Measurements from ENCODE around the gene CDC42EP1. TPM values are rescaled to one million over a fixed set of nuclear protein-coding genes. Genes with fewer than 3 reads are reported as not detected.
A peak's percentile ranks its signal among the peaks of the same experiment; 100 is the strongest.
"Not testable (repeated sequence)": the region's sequence is repeated elsewhere in the genome, so short reads cannot be mapped to it uniquely, and the experiment has no call there.

CDC42EP1 gene
- total and polyA plus RNA-seq, 5 experiments from 2014 or later = not detected

DNA sequence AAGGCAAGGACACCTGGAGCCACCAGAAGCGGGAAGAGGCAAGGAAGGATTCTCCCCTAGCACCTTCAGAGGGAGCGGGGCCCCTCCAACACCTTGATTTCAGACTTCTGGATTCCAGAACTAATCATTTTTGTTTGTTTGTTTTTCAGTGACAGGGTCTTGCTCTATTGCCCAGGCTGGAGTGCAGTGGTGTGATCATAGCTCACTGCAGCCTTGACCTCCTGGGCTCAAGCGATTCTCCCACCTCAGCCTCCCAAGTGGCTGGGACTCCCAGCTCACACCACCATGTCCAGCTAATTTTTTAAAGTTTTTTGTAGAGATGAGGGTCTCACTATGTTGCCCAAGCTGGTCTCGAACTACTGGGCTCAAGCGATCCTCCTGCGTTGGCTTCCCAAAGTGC lies 20.5 kb upstream of the CDC42EP1 start:
- POLR2A ChIA-PET = interaction anchor here (1.3 to 5.1 kb wide), 3 partner anchors 27 to 69 kb away, joined by 3 to 48 read pairs (median 20); partner anchors contain the start of gene GGA1
- H3K36me3 Mint-ChIP-seq, H3K27ac Mint-ChIP-seq, ATAC-seq, H3K4me3 Mint-ChIP-seq, H3K9me3 Mint-ChIP-seq: not testable (repeated sequence)
- Mint-ChIP-seq H3K27me3 (peaks cover 8 to 47% (median 15%) of the 10 kb centered on the region in 5 donors), H3K4me1 (peaks cover 13 to 29% (median 24%) of the 10 kb centered on the region in 4 donors)
- DNase-seq = peak in 1 of 10 donors; percentile 21

DNA sequence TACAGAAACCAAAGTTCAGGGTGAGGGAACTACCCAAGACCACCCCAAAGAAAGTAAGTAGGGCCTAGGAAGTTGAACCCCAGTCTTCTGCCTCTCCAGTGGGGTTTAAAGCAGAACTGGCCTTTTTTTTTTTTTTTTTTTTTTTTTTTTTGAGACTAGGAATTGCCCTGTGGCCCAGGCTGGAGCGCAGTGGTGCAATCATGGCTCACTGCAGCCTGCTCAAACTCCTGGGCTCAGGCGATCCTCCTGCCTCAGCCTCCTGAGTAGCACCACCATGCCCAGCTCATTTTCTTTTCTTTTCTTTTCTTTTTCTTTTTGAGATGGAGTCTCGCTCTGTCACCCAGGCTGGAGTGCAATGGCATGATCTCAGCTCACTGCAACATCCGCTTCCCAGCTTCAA lies 17.9 kb upstream of the CDC42EP1 start:
- H3K4me3 Mint-ChIP-seq, H3K27ac Mint-ChIP-seq, H3K9me3 Mint-ChIP-seq, H3K36me3 Mint-ChIP-seq, DNase-seq, ATAC-seq: not testable (repeated sequence)
- H3K4me1 Mint-ChIP-seq = peaks cover 17 to 40% (median 35%) of the 10 kb centered on the region in 4 donors
- POLR2A ChIA-PET = interaction anchor here (5.1 kb wide), 1 partner anchor 25 kb away, joined by 48 read pairs; no protein-coding TSS in a partner anchor
- peaks cover 9 to 53% (median 17%) of the 10 kb centered on the region in 5 donors for H3K27me3 Mint-ChIP-seq

DNA sequence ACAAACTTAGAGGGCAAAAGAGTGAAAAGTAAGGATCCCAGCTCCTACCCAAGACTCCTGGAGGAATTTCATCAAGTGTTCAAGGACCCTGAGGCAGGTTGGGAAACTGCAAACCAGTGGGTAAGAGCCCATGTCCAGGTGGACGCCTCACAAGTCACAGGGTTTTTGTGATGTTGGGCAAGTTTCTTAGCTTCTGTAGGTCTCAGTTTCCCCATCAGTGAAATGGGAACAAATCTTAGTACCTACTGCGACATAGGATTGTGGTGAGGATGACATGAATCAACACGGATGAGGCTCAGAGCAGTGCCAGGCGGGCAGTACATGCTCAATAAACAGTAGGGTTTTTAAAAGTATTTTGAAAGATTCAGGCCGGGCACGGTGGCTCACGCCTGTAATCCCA lies 17.3 kb upstream of the CDC42EP1 start:
- H3K9me3 Mint-ChIP-seq = no peaks in the 10 kb centered on the region

DNA sequence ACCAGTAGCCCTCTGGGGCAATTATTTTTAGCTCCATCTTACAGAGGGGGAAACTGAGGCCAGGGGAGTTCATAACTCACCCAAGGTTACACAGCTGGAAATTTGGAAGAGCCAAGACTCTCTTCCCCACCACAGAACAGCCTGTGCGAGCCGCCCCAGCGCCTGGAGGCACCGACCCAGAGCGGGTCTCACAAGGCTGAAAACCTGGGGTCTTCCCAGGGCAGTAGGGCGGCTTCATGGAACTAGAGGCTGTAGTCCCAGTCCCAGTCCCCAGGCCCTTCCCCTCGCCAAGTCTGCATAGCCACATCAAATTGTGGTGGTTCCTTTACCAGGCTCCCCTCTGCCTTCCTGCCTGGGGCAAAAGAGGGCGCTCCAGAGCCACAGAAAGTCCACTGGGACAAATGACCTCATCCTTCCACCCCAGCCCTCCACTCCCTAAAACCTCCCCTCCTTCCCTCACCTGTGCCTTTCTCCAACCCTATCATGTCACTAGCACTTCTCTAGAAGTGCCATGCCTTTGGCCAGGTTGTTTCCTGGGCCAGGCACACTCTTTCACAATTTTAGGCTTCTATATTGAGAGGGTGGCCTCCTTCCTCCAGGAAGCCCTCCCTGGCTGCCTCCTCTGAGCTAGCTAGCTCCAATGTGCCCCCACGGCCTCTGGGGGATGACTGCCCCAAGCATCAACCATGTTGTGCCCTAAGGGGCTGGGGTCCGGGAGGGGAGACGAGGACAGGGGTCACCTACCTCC lies 15.2 kb upstream of the CDC42EP1 start:
- H3K9me3 Mint-ChIP-seq = no peaks in the 10 kb centered on the region
- H3K36me3 Mint-ChIP-seq = no peaks in the 10 kb centered on the region
- POLR2A ChIA-PET = interaction anchor here (0.6 kb wide), 1 partner anchor 58 kb away, joined by 3 read pairs; no protein-coding TSS in a partner anchor
- peak in 8 of 10 donors; percentile 13 to 44 (median 40) for DNase-seq
- H3K4me3 Mint-ChIP-seq = peak overlapping the region in 5 of 10 donors; percentile 0 to 65 (median 19)
- peaks cover 6 to 39% (median 12%) of the 10 kb centered on the region in 5 donors for H3K27me3 Mint-ChIP-seq
- peaks cover 9 to 27% (median 17%) of the 10 kb centered on the region in 4 donors for H3K4me1 Mint-ChIP-seq
- peak; percentile 57 to 73 for ATAC-seq
- H3K27ac Mint-ChIP-seq = peak overlapping the region in 2 of 10 donors; percentile 7 to 13

More for the DNA sequence above, 17.3 kb upstream of the CDC42EP1 start:
- Mint-ChIP-seq H3K4me3 (no peak overlapping the region), H3K36me3 (no peaks in the 10 kb centered on the region), H3K27ac (no peak overlapping the region), H3K27me3 (peaks cover 9 to 53% (median 17%) of the 10 kb centered on the region in 5 donors), H3K4me1 (peaks cover 17 to 40% (median 32%) of the 10 kb centered on the region in 4 donors)
- DNase-seq = peak in 1 of 10 donors; percentile 7
- no peak for ATAC-seq
- POLR2A ChIA-PET = interaction anchor here (0.7 to 5.1 kb wide), 2 partner anchors 24 to 192 kb away, joined by 4 to 48 read pairs; no protein-coding TSS in a partner anchor

DNA sequence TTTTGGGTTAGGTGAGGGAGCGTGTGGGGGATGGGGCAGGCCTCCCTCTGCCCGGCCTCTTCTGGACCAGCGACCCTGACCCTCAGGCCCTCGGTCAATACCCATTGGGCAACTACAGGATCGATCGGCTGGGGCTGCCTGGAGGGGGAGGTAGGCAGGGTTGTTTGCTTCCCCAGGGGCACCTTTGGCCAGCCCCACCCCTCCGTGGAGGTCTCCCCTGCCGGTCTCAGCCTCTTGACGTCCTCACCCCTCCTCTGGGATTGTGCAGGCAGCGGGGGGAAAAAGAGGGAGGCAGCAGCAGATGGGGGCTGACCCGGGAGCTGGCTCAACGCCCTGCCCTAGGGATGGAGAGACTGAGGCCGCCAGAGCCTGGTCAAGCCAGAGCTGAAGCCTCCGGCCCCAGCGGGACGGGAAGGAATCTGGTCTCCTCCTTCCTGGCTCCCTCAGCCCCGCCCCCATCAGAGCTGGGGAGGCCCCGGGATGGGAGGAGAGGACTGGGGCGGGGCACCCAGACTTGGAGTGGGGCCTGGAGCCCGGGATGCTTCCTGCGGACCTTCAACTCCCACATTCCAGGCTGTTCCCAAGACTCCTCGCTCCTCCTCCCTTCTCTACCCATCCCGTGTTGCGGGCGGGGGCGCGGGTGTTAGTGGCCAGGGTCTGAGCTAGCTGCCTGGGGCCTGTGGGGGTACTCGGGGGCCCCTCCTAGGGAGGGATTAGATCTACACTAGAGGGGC lies 14.4 kb upstream of the CDC42EP1 start:
- Mint-ChIP-seq H3K27ac (peak overlapping the region in 1 of 10 donors; percentile 63), H3K4me3 (peak overlapping the region in 1 of 10 donors; percentile 19)
- POLR2A ChIA-PET = no interaction called here

DNA sequence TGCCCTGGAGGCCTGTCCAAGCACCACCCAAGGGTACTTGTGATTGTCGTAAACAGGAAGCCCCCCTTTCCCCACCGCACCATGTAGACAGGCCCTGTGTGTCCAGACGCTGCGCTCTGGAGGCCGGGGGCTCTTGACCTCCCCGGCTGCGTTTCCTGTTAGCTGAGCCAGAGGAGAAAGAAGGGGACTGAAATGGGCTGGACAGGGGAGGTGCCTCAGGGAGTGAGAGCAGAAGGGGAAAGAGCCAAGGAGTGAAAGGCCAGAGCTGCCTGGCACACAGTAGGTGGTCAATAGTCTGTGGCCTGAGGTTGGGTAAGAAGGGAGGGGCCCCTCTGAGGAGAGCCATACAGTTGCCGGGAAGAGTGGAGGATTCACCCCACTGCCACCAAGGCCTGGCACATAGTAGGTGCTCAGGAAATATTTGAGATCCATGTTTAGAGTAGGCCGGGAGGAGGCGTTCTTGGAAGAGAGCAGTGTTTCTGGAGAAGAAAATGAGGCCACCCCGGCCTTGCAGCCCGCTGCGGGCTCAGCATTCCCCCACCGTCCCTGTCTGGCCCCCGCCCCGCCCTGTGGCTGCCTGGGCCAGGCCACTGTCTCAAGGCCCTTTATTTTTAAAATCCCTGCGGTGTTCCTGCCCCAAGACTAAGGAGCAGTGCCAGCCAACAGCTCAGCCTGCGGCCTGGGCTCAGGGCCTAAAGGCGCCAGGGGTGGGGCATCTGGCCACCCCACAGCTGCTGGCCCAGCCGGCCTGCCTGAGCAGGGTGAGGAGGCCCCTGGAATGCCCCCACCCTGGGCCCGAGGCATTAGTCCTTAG lies 13.6 kb upstream of the CDC42EP1 start:
- peak in 1 of 10 donors; percentile 52 for DNase-seq
- Mint-ChIP-seq H3K9me3 (no peaks in the 10 kb centered on the region), H3K36me3 (no peaks in the 10 kb centered on the region), H3K4me3 (no peak overlapping the region), H3K27me3 (peaks cover 4 to 25% (median 7%) of the 10 kb centered on the region in 5 donors), H3K4me1 (peaks cover 4 to 18% (median 10%) of the 10 kb centered on the region in 4 donors), H3K27ac (peak overlapping the region in 3 of 10 donors; percentile 50 to 63 (median 62))
- POLR2A ChIA-PET = interaction anchor here (1.0 kb wide), 1 partner anchor 17 kb away, joined by 4 read pairs; no protein-coding TSS in a partner anchor
- ATAC-seq = no peak

More for the DNA sequence above, 14.4 kb upstream of the CDC42EP1 start:
- Mint-ChIP-seq H3K4me1 (peaks cover 4 to 20% (median 11%) of the 10 kb centered on the region in 4 donors), H3K27me3 (peaks cover 2 to 32% (median 5%) of the 10 kb centered on the region in 5 donors), H3K9me3 (no peaks in the 10 kb centered on the region), H3K36me3 (no peaks in the 10 kb centered on the region)
- ATAC-seq (no peak), DNase-seq (no peak)

DNA sequence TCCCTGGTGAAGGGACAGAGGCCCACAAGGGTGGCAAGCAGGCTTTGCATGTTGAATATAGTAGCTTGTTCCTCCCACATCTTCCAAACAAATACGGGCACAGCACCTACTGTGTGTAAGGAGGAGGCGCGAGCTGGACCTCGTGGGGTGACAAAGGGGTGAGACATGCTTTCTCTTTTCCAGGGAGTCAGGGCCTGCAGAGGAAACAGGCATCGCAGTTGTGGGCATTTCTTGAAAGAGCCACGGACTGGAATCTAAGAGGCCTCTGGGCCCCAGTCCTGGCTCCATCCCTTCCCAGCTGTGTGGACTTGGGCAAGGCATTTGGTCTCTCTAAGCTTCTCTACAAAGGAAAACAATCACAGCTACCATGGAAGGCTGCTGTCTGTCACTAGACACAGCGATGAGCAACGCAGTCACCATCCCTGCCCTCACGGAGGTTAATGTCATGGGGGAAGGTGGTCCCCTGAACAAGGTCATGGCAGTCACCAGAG lies 13.0 kb upstream of the CDC42EP1 start:
- H3K27ac Mint-ChIP-seq = peak overlapping the region in 1 of 10 donors; percentile 17
- H3K27me3 Mint-ChIP-seq = peaks cover 4 to 19% (median 7%) of the 10 kb centered on the region in 5 donors
- no peak overlapping the region for H3K4me3 Mint-ChIP-seq
- H3K36me3 Mint-ChIP-seq = no peaks in the 10 kb centered on the region
- DNase-seq = peak in 1 of 10 donors; percentile 54
- ATAC-seq = no peak
- POLR2A ChIA-PET = interaction anchor here (0.5 to 1.0 kb wide), 2 partner anchors 17 to 295 kb away, joined by 3 to 4 read pairs; no protein-coding TSS in a partner anchor
- H3K4me1 Mint-ChIP-seq = peaks cover 4 to 18% (median 8%) of the 10 kb centered on the region in 4 donors
- H3K9me3 Mint-ChIP-seq = no peaks in the 10 kb centered on the region

DNA sequence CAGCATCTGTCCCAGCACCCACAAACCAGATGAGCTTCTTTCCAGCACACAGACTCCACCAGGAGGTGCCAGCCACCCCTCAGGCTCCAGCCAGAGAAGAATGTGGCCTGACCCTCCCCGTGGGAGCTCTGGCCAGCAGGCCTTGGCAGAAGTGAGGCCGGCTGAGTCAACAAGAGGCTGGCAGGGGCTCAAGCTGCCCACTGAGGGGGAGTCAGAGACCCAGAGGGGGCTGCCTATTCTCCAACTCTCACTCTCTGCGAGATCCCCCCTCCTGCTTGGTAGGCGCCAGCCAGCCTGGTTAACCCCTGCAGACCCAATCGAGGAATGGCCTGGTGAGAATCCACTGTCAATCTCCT lies 10.6 kb upstream of the CDC42EP1 start:
- DNase-seq (no peak), ATAC-seq (no peak)
- no peaks in the 10 kb centered on the region for H3K9me3 Mint-ChIP-seq
- H3K4me1 Mint-ChIP-seq = peaks cover 4 to 18% (median 7%) of the 10 kb centered on the region in 4 donors
- POLR2A ChIA-PET = no interaction called here
- H3K27ac Mint-ChIP-seq = no peak overlapping the region
- H3K4me3 Mint-ChIP-seq = no peak overlapping the region
- peaks cover 7 to 14% (median 10%) of the 10 kb centered on the region in 5 donors for H3K27me3 Mint-ChIP-seq
- no peaks in the 10 kb centered on the region for H3K36me3 Mint-ChIP-seq

DNA sequence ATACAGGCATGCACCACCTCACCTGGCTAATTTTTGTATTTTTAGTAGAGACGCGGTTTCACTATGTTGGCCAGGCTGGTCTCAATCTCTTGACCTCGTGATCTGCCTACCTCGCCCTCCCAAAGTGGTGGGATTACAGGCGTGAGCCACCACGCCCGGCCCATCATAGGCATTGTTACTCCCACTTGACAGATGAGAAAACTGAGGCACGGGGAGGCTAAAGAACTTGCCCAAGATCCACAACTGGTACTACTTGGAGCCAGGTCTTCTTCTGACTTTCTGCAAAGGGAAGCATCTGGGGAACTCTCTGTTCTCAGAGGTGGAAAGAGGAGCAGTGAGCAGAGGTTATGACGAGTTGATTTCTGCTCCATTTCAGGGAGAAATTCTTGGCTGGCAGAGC lies 9.4 kb upstream of the CDC42EP1 start:
- POLR2A ChIA-PET, H3K27ac Mint-ChIP-seq, H3K9me3 Mint-ChIP-seq, H3K4me3 Mint-ChIP-seq, H3K36me3 Mint-ChIP-seq, H3K4me1 Mint-ChIP-seq, ATAC-seq: not testable (repeated sequence)
- peaks cover 0 to 16% (median 10%) of the 10 kb centered on the region in 5 donors for H3K27me3 Mint-ChIP-seq
- peak in 1 of 10 donors; percentile 4 for DNase-seq

DNA sequence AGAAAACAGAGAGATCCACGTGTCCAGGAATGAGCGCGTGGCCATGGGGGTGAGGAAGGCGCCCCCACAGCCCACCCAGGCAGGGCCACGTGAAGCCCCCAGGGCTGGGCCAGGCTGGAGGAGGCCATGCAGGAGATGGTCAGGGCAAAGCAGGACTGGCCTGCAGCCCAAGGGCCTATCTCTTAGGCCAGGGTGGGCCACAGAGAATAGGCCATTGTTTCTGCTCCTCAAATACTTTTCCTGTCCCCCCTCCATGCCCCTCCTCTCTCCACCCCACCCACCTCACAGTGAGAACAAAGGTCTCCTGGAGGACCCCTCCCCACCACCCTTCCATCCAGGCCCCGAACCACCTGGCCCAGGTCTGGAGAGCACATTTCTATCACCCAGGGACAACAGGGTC lies 8.3 kb upstream of the CDC42EP1 start:
- Mint-ChIP-seq H3K27ac (no peak overlapping the region), H3K27me3 (peaks cover 0 to 21% (median 16%) of the 10 kb centered on the region in 5 donors), H3K9me3 (no peaks in the 10 kb centered on the region), H3K4me1 (peaks cover 0 to 4% (median 1%) of the 10 kb centered on the region in 4 donors), H3K36me3 (no peaks in the 10 kb centered on the region), H3K4me3 (no peak overlapping the region)
- DNase-seq = peak in 1 of 10 donors; percentile 30
- POLR2A ChIA-PET = no interaction called here
- no peak for ATAC-seq

DNA sequence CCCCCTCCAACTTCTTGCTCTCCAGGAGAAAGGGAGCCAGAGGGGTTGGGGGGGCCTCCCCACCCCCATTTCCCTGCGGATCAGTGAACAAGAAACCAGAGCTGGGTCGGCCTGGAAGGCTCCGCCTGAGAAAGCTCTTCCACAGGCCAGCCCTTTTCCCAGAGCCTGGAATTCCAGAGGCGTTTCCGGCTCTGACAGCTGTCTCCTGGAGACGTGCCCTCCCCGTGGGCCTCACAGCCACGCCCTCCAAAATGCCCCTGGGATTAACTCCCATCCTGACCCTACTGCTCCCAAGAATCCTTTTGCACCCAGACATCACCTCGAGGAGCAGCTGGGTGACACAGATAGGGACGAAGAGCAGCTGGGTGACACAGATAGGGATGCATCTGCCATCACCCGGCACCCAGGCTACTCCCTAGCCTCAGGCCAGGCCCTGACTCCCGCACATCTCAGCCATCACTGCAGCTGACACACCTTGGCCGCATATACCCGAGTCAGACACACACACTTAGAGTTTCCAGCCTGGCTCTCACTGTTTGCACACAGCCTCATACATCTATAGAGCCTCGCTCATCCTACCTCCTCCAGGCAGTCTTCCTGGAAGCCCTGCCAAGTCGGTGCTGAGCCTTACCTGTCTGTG lies 7.6 kb upstream of the CDC42EP1 start:
- peak overlapping the region in 2 of 10 donors; percentile 51 to 57 for H3K27ac Mint-ChIP-seq
- no peaks in the 10 kb centered on the region for H3K36me3 Mint-ChIP-seq
- H3K9me3 Mint-ChIP-seq = no peaks in the 10 kb centered on the region
- DNase-seq = peak in 1 of 10 donors; percentile 57
- H3K4me1 Mint-ChIP-seq = peaks cover 0 to 5% (median 2%) of the 10 kb centered on the region in 4 donors
- ATAC-seq = no peak
- peaks cover 0 to 27% (median 21%) of the 10 kb centered on the region in 5 donors for H3K27me3 Mint-ChIP-seq
- POLR2A ChIA-PET = no interaction called here
- H3K4me3 Mint-ChIP-seq = no peak overlapping the region
